Measurements from ENCODE around the gene SMC1B. TPM values are rescaled to one million over a fixed set of nuclear protein-coding genes. Genes with fewer than 3 reads are reported as not detected.
"Not testable (repeated sequence)": the region's sequence is repeated elsewhere in the genome, so short reads cannot be mapped to it uniquely, and the experiment has no call there.

The SMC1B gene
- total RNA-seq, 1 donor from 2014 or later: 0.07 TPM

DNA sequence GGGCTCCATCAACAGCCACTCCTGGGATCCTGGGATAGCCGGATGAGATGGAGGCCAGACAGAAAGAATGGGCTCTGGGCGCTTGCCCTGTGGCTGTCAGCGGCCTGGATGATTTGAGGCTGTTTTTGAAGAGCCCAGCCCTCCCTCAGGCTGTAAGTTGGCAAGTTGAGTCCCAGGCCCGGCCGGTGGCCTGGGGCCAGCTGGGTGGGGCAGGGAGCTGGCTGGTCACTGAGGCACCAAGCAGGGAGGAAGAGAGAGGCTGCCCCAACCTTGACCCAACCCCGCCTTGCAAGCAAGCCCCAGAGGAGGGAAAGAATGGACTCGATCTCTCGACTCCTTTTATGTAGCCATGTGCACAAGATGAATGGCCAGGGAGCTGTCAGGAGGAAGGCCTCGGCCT lies 35.0 kb upstream of the SMC1B start:
- no peaks in the 10 kb centered on the region for H3K36me3 Mint-ChIP-seq
- DNase-seq (ENCODE audit: extremely low spot score, unreplicated experiment): no peak
- H3K4me3 Mint-ChIP-seq: no peak overlapping the region
- H3K27me3 Mint-ChIP-seq: peaks cover 6% of the 10 kb centered on the region
- no peak overlapping the region for H3K27ac Mint-ChIP-seq
- TF ChIP-seq, protein P1, sequence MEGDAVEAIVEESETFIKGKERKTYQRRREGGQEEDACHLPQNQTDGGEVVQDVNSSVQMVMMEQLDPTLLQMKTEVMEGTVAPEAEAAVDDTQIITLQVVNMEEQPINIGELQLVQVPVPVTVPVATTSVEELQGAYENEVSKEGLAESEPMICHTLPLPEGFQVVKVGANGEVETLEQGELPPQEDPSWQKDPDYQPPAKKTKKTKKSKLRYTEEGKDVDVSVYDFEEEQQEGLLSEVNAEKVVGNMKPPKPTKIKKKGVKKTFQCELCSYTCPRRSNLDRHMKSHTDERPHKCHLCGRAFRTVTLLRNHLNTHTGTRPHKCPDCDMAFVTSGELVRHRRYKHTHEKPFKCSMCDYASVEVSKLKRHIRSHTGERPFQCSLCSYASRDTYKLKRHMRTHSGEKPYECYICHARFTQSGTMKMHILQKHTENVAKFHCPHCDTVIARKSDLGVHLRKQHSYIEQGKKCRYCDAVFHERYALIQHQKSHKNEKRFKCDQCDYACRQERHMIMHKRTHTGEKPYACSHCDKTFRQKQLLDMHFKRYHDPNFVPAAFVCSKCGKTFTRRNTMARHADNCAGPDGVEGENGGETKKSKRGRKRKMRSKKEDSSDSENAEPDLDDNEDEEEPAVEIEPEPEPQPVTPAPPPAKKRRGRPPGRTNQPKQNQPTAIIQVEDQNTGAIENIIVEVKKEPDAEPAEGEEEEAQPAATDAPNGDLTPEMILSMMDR (conservative IDR thresholded peaks at IDR 0.05): no peak
- H3K9me3 Mint-ChIP-seq: no peaks in the 10 kb centered on the region
- peaks cover 34% of the 10 kb centered on the region for H3K4me1 Mint-ChIP-seq (ENCODE audit: unreplicated experiment)

DNA sequence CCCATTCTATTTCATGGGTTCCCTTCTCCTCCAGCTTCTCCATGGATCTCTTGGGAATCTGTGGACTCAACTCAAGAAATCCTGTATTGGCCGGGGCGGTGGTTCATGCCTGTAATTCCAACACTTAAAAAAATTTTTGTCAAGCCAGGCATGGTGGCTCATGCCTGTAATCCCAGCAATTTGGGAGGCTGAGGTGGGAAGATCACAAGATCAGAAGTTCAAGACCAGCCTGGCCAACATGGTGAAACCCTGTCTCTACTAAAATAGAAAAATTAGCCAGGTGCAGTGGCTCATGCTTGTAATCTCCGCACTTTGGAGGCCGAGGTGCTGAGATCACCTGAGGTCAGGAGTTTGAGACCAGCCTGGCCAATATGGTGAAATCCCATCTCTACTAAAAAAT lies 34.2 kb upstream of the SMC1B start:
- H3K4me1 Mint-ChIP-seq (ENCODE audit: unreplicated experiment): peaks cover 28% of the 10 kb centered on the region
- not testable (repeated sequence) for DNase-seq (ENCODE audit: extremely low spot score, unreplicated experiment); H3K27ac Mint-ChIP-seq; H3K9me3 Mint-ChIP-seq; H3K27me3 Mint-ChIP-seq; H3K36me3 Mint-ChIP-seq; H3K4me3 Mint-ChIP-seq

DNA sequence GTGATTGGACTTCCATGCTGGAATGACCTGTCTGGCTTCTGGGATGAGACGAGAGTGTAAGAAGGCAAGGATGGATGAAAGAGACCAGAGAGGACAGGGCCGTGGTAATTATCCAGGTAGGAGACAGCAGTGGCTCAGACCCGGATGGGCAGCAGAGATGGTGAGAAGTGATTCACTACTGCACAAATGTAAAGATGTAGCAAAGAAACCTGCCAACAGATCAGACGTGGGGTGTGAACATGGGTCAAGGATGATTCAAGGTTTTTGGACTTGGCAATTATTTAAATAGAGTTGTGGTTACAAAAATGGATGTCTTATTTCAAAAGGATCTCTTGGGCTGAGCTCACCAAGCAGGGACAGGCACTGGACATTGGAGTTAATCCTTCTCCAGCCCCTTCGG lies 32.8 kb upstream of the SMC1B start:
- Mint-ChIP-seq H3K27me3 (peaks cover 1% of the 10 kb centered on the region), H3K9me3 (no peaks in the 10 kb centered on the region), H3K36me3 (no peaks in the 10 kb centered on the region), H3K27ac (no peak overlapping the region), H3K4me3 (no peak overlapping the region), H3K4me1 (ENCODE audit: unreplicated experiment) (peaks cover 21% of the 10 kb centered on the region)
- TF ChIP-seq, protein P1 (conservative IDR thresholded peaks at IDR 0.05): no peak
- DNase-seq (ENCODE audit: extremely low spot score, unreplicated experiment): no peak

DNA sequence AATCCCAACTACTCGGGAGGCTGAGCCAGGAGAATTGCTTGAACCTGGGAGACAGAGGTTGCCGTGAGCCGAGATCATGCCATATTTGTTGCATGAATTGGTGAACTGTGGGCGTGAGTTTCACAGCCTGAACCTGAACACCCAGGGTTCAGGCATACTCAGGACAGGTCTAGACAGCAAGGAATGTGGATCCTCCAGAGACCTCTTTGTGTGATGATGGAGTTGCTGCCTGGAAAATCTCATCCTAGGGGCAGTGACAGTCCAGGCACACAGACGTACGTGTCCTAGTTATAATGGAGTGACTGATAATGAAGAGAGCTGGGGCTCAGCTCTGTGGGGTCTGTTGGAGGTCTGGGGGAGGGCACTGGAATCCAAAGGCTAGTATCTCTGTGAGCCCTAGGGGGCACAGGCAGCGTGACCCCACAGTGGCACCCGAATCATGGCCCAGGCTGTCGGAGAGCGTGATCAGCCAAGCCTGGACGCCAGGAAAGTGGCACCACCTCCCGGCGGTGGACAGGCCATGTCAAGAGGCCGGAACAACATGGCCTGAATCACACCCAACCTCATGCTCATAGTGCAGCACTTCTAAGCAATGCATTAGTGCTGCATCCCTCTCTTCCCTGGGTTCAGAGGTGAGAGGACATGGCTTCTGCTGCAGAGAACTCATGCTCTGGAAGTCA lies 31.8 kb upstream of the SMC1B start:
- no peaks in the 10 kb centered on the region for H3K9me3 Mint-ChIP-seq
- peaks cover 2% of the 10 kb centered on the region for H3K27me3 Mint-ChIP-seq
- no peaks in the 10 kb centered on the region for H3K36me3 Mint-ChIP-seq
- H3K4me3 Mint-ChIP-seq: no peak overlapping the region
- no peak for DNase-seq (ENCODE audit: extremely low spot score, unreplicated experiment)
- TF ChIP-seq, protein P1 (conservative IDR thresholded peaks at IDR 0.05): no peak
- peaks cover 19% of the 10 kb centered on the region for H3K4me1 Mint-ChIP-seq (ENCODE audit: unreplicated experiment)
- no peak overlapping the region for H3K27ac Mint-ChIP-seq

DNA sequence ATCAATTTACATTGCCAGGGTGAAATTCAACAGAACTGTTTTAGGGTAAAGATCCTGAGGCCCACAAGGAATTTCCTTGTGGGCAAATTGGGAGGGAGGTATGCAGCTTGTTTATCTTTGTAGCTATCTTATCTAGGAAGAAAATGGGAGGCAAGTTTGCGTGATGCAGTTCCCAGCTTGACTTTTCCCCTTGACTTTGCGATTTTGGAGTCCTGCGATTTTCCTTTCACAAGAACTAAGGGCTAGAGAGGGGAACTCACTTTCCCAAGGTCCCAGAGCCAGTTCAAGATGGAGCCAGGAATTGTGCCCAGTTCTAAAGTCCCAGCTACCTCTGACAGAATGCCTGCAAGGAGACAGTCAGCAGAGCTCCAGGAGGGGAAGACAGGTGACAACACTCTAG lies 30.8 kb upstream of the SMC1B start:
- no peaks in the 10 kb centered on the region for H3K36me3 Mint-ChIP-seq
- H3K4me1 Mint-ChIP-seq (ENCODE audit: unreplicated experiment): peaks cover 19% of the 10 kb centered on the region
- TF ChIP-seq, protein P1 (conservative IDR thresholded peaks at IDR 0.05): no peak
- H3K4me3 Mint-ChIP-seq: no peak overlapping the region
- peaks cover 2% of the 10 kb centered on the region for H3K27me3 Mint-ChIP-seq
- no peaks in the 10 kb centered on the region for H3K9me3 Mint-ChIP-seq
- H3K27ac Mint-ChIP-seq: no peak overlapping the region
- DNase-seq (ENCODE audit: extremely low spot score, unreplicated experiment): no peak

DNA sequence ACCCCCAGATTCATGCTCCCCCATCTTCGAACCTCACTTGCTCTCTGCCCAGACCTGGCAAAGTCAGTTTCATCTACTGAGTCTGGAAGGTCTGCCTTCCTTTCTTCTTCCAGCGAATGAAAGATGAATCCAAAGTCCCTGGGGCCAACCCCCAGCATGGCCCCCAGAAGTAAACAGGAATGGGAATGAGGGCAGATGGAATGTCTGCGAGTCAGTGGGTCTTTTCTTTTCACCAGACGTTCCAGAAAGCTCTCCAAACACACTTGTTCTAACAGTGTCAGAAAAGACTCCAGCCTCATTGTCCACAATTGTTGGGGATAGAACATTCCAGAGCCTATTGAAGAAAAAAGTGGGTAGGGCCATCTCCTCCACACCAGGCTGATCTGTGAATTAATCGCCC lies 28.7 kb upstream of the SMC1B start:
- DNase-seq (ENCODE audit: extremely low spot score, unreplicated experiment): no peak
- no peaks in the 10 kb centered on the region for H3K36me3 Mint-ChIP-seq
- H3K27ac Mint-ChIP-seq: no peak overlapping the region
- peaks cover 23% of the 10 kb centered on the region for H3K4me1 Mint-ChIP-seq (ENCODE audit: unreplicated experiment)
- TF ChIP-seq, protein P1 (conservative IDR thresholded peaks at IDR 0.05): no peak
- no peaks in the 10 kb centered on the region for H3K9me3 Mint-ChIP-seq
- no peak overlapping the region for H3K4me3 Mint-ChIP-seq
- peaks cover 2% of the 10 kb centered on the region for H3K27me3 Mint-ChIP-seq

Data from type B pancreatic cell (in vitro differentiated cells).